ENCODE measurements around the gene SLK. TPM values are rescaled to one million over a fixed set of nuclear protein-coding genes. Genes with fewer than 3 reads are reported as not detected.

SLK gene
- total and polyA plus RNA-seq, 2 of the 4 experiments (the other 2 are of a cell fraction), result 8.1 to 21.5 TPM

- no peak for TF ChIP-seq CEBPB (IDR thresholded peaks at IDR 0.05; ENCODE audit: low read depth, low read length)
- no peak for TF ChIP-seq FOS (IDR thresholded peaks at IDR 0.05; ENCODE audit: low read depth, low read length)
- TF ChIP-seq RAD21 (IDR thresholded peaks at IDR 0.05; ENCODE audit: low read length), result no peak
- no peak for TF ChIP-seq NFE2L2 (IDR thresholded peaks at IDR 0.05; ENCODE audit: low read depth, low read length)
- TF ChIP-seq SMC3 (IDR thresholded peaks at IDR 0.05; ENCODE audit: low read depth, low read length), result no peak
- no peak for TF ChIP-seq MAZ (IDR thresholded peaks at IDR 0.05; ENCODE audit: borderline replicate concordance, low read depth, low read length)
- no peak for TF ChIP-seq POLR2A (IDR thresholded peaks at IDR 0.05; ENCODE audit: low read depth, low read length)
These were observed 2.5 kb downstream of the SLK start (continued) for GRCh38 chr10:103969436-103969835.

All from IMR-90 (cell line).